Neuronal stem cell (in vitro differentiated cells): Measurements from ENCODE around the gene JAG2.

Experiments
- DNase-seq: peaks from one replicate; pipeline ENCODE4 v3.0.0-alpha.2; 2013; ENCODE audit warnings: low spot score
- H2AFZ ChIP-seq: one replicate; pipeline ENCODE4 v1.6.1; 2013; ENCODE audit warnings: mild to moderate bottlenecking, low read length, inconsistent platforms
- H2AK5ac ChIP-seq: 2 replicates; pipeline ENCODE4 v1.6.1; 2013; ENCODE audit warnings: low read depth, mild to moderate bottlenecking, inconsistent platforms, low read length, moderate library complexity, mixed read lengths
- H2BK120ac ChIP-seq: 2 replicates; pipeline ENCODE4 v1.6.1; 2013; ENCODE audit warnings: low read depth, mild to moderate bottlenecking, inconsistent platforms, low read length, moderate library complexity, mixed read lengths
- H2BK12ac ChIP-seq: one replicate; pipeline ENCODE4 v1.6.1; 2013; ENCODE audit warnings: low read length, inconsistent platforms
- H2BK15ac ChIP-seq: 2 replicates; pipeline ENCODE4 v1.6.1; 2013; ENCODE audit warnings: mild to moderate bottlenecking, low read length, inconsistent platforms, mixed read lengths
- H2BK5ac ChIP-seq: one replicate; pipeline ENCODE4 v1.6.1; 2013; ENCODE audit warnings: inconsistent platforms, mild to moderate bottlenecking, low read length, moderate library complexity
- H3K14ac ChIP-seq: one replicate; pipeline ENCODE4 v1.6.1; 2013; ENCODE audit warnings: low read length, inconsistent platforms
- H3K18ac ChIP-seq: 2 replicates; pipeline ENCODE4 v1.6.1; 2013; ENCODE audit warnings: low read length, inconsistent platforms
- H3K23ac ChIP-seq: 2 replicates; pipeline ENCODE4 v1.6.1; 2013; ENCODE audit warnings: low read depth, mild to moderate bottlenecking, mixed read lengths, low read length, inconsistent platforms; ENCODE audit not compliant: poor library complexity
- H3K27ac ChIP-seq: replicated peaks from 3 replicates; pipeline ENCODE4 v1.5.1; 2013; ENCODE audit warnings: low read length, inconsistent platforms
- H3K27me3 ChIP-seq, 3 experiments: 2 replicates each; pipeline ENCODE4 v1.6.1; 2013; ENCODE audit warnings: low read length in 3 of 3, mild to moderate bottlenecking in 2 of 3, inconsistent platforms in 1 of 3, low read depth in 1 of 3, mixed read lengths in 1 of 3, moderate library complexity in 1 of 3; ENCODE audit not compliant: control insufficient read depth in 3 of 3, insufficient read depth in 3 of 3
- H3K36me3 ChIP-seq, 2 donors: replicated peaks in 1 of 2; 2 replicates each; pipeline ENCODE4 v1.6.1; 2013; ENCODE audit warnings: low read length in 2 of 2; ENCODE audit not compliant: control insufficient read depth in 2 of 2, insufficient read depth in 2 of 2
- H3K4ac ChIP-seq: 2 replicates; pipeline ENCODE4 v1.6.1; 2013; ENCODE audit warnings: inconsistent platforms, mild to moderate bottlenecking, low read length, moderate library complexity
- H3K4me1 ChIP-seq, 2 donors: 1 replicate in 1 of 2; 2 replicates in 1 of 2; pipeline ENCODE4 v1.6.1; 2013; ENCODE audit warnings: low read length in 2 of 2, low read depth in 1 of 2; ENCODE audit not compliant: control insufficient read depth in 2 of 2, insufficient read depth in 1 of 2
- H3K4me2 ChIP-seq: one replicate; pipeline ENCODE4 v1.6.1; 2013; ENCODE audit warnings: mild to moderate bottlenecking, low read length, inconsistent platforms; ENCODE audit not compliant: insufficient read depth, poor library complexity, severe bottlenecking
- H3K4me3 ChIP-seq, 2 donors: 2 replicates each; pipeline ENCODE4 v1.5.1; 2013; ENCODE audit warnings: low read length in 2 of 2, mild to moderate bottlenecking in 2 of 2, inconsistent platforms in 1 of 2, moderate library complexity in 1 of 2
- H3K79me1 ChIP-seq: one replicate; pipeline ENCODE4 v1.6.1; 2013; ENCODE audit warnings: low read depth, mild to moderate bottlenecking, inconsistent platforms, low read length, moderate library complexity
- H3K9ac ChIP-seq: one replicate; pipeline ENCODE4 v1.6.1; 2013; ENCODE audit warnings: mild to moderate bottlenecking, low read depth, low read length, inconsistent platforms; ENCODE audit not compliant: poor library complexity
- H3K9me3 ChIP-seq, 2 donors: replicated peaks in 1 of 2; 2 replicates each; pipeline versions ENCODE3 to v1.6.1; 2013; ENCODE audit warnings: low read length in 2 of 2, mild to moderate bottlenecking in 2 of 2, inconsistent platforms in 1 of 2, low read depth in 1 of 2, mixed read lengths in 1 of 2, moderate library complexity in 1 of 2; ENCODE audit not compliant: control insufficient read depth in 2 of 2, insufficient read depth in 1 of 2
- H4K8ac ChIP-seq: one replicate; pipeline ENCODE4 v1.6.1; 2013; ENCODE audit warnings: low read depth, mild to moderate bottlenecking, inconsistent platforms, low read length, moderate library complexity
- H4K91ac ChIP-seq: one replicate; pipeline ENCODE4 v1.6.1; 2013; ENCODE audit warnings: low read length, low read depth, mild to moderate bottlenecking, inconsistent platforms; ENCODE audit not compliant: poor library complexity
- WGBS, 2 donors: extraction: QIAGEN DNeasy Blood & Tissue Kit; methylation state at CpG; one replicate each; pipeline ENCODE4 v1.1.7; 2013; ENCODE audit warnings: missing lambda C conversion rate in 2 of 2, mixed read lengths in 1 of 2; ENCODE audit not compliant: insufficient read length in 2 of 2, insufficient replicate concordance in 1 of 2; ENCODE audit errors: extremely low coverage in 2 of 2; 5-methylcytosine and 5-hydroxymethylcytosine counted together

The JAG2 gene

GRCh38 chr14:105200641-105201040 lies 32.1 kb upstream of the JAG2 start:
- peaks cover 0 to 2% (median 0%) of the 10 kb centered on the region in 3 experiments for H3K27me3 ChIP-seq
- DNase-seq: no peak

DNA sequence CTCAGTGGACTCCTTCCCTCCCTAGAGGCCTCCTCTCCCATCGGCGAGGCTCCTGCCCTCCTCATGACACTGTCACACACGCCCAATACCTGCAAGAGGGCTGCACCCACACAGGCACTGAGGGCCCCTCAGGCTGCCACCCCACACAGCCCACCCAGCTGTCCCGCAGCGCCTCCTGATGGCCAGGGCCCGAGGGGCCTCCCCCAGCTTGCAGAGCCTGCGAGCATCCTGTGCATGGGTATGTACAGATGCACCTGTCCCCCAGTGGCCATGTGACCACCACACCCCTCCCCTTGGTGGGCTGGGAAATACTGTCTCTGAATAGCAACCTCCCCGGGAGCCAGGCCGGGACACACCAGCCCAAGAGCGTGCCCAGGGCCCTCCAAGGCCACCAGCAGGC lies 31.5 kb upstream of the JAG2 start:
- peaks cover 29 to 47% of the 10 kb centered on the region in 2 donors for H3K4me1 ChIP-seq
- no peak for DNase-seq
- no CpG with 5 or more reads among the region's 10 CpGs for WGBS, 2 donors

More at GRCh38 chr14:105200641-105201040, 32.1 kb upstream of the JAG2 start:
- Histone ChIP-seq H2AK5ac (peak overlapping the region; percentile 98), H3K4me1 (peaks cover 25 to 41% of the 10 kb centered on the region in 2 donors), H2BK12ac (peak overlapping the region; percentile 75), H4K8ac (no peak overlapping the region), H3K23ac (peak overlapping the region; percentile 25), H2BK5ac (peak overlapping the region; percentile 61), H3K18ac (peak overlapping the region; percentile 80), H2BK120ac (no peak overlapping the region), H3K4ac (peak overlapping the region; percentile 80), H3K14ac (peak overlapping the region; percentile 85), H3K36me3 (no peaks in the 10 kb centered on the region), H3K27ac (no peak overlapping the region), H2BK15ac (peak overlapping the region; percentile 78), H4K91ac (peak overlapping the region; percentile 42), H3K9me3 (peaks cover 0 to 2% of the 10 kb centered on the region in 2 donors), H2AFZ (no peak overlapping the region), H3K4me3 (no peak overlapping the region), H3K4me2 (no peak overlapping the region), H3K9ac (peak overlapping the region; percentile 12), H3K79me1 (peaks cover 1% of the 10 kb centered on the region)
- WGBS, 2 donors: no CpG with 5 or more reads among the region's 16 CpGs

DNA sequence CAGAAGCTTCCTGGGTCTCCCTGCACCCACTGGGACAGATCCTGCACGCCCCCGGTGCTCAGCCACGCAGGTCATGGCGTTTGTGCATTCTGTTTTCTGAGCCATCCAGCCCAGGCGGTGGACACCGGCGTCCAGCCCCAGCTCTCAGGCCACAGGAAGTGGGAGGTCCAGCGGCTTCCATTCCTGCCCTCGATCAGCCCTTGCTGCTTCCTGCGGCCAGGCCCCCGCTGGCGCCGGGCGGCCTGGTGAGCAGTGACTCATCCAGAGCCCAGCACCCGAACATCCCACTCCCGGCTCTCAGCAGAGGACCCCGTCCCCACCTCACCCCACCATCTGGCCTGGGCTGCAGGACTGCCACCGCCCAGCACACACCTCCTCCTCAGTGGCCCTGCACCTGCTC lies 30.5 kb upstream of the JAG2 start:
- no CpG with 5 or more reads among the region's 18 CpGs for WGBS, 2 donors
- peak overlapping the region; percentile 57 for H3K23ac ChIP-seq

More for the DNA sequence above, 31.5 kb upstream of the JAG2 start:
- Histone ChIP-seq H3K27ac (no peak overlapping the region), H3K27me3 (peaks cover 0 to 2% (median 0%) of the 10 kb centered on the region in 3 experiments), H4K91ac (no peak overlapping the region), H3K4ac (no peak overlapping the region), H2BK5ac (peak overlapping the region; percentile 8), H3K9ac (no peak overlapping the region), H3K23ac (peak overlapping the region; percentile 57), H3K4me3 (no peak overlapping the region), H3K18ac (peak overlapping the region; percentile 78), H2BK15ac (peak overlapping the region; percentile 76), H3K4me2 (no peak overlapping the region), H3K36me3 (no peaks in the 10 kb centered on the region), H2BK12ac (no peak overlapping the region), H3K79me1 (peaks cover 1% of the 10 kb centered on the region), H4K8ac (no peak overlapping the region), H2AFZ (no peak overlapping the region), H2AK5ac (peak overlapping the region; percentile 97), H2BK120ac (no peak overlapping the region), H3K9me3 (peaks cover 0 to 2% of the 10 kb centered on the region in 2 donors), H3K14ac (peak overlapping the region; percentile 60)

GRCh38 chr14:105198588-105198987 lies 30.0 kb upstream of the JAG2 start:
- H3K79me1 ChIP-seq: peaks cover 1% of the 10 kb centered on the region
- no peak overlapping the region for H3K4ac ChIP-seq
- no peak for DNase-seq
- H3K23ac ChIP-seq: no peak overlapping the region
- H3K27me3 ChIP-seq: peaks cover 0 to 4% (median 0%) of the 10 kb centered on the region in 3 experiments
- no peak overlapping the region for H2AFZ ChIP-seq
- H3K27ac ChIP-seq: no peak overlapping the region
- peak overlapping the region; percentile 64 for H4K91ac ChIP-seq
- H3K4me3 ChIP-seq: no peak overlapping the region
- H3K4me1 ChIP-seq: peaks cover 30 to 55% of the 10 kb centered on the region in 2 donors
- peak overlapping the region; percentile 92 for H2AK5ac ChIP-seq
- H3K36me3 ChIP-seq: no peaks in the 10 kb centered on the region
- no peak overlapping the region for H4K8ac ChIP-seq
- H2BK5ac ChIP-seq: peak overlapping the region; percentile 8
- H3K4me2 ChIP-seq: no peak overlapping the region
- WGBS, 2 donors: no CpG with 5 or more reads among the region's 4 CpGs
- H3K9ac ChIP-seq: no peak overlapping the region
- H3K14ac ChIP-seq: peak overlapping the region; percentile 25
- no peaks in the 10 kb centered on the region for H3K9me3 ChIP-seq
- H3K18ac ChIP-seq: peak overlapping the region; percentile 77
- peak overlapping the region; percentile 3 for H2BK15ac ChIP-seq
- no peak overlapping the region for H2BK120ac ChIP-seq
- peak overlapping the region; percentile 76 for H2BK12ac ChIP-seq

More for the DNA sequence above, 30.5 kb upstream of the JAG2 start:
- H3K9me3 ChIP-seq: no peaks in the 10 kb centered on the region
- H2BK5ac ChIP-seq: peak overlapping the region; percentile 8
- peak overlapping the region; percentile 38 for H2BK120ac ChIP-seq
- H2BK12ac ChIP-seq: peak overlapping the region; percentile 63
- H3K4me3 ChIP-seq: no peak overlapping the region
- no peak for DNase-seq
- no peak overlapping the region for H3K4me2 ChIP-seq
- peak overlapping the region; percentile 59 for H3K4ac ChIP-seq
- H3K36me3 ChIP-seq: no peaks in the 10 kb centered on the region
- no peak overlapping the region for H2AFZ ChIP-seq
- H4K8ac ChIP-seq: no peak overlapping the region
- peaks cover 0 to 4% (median 0%) of the 10 kb centered on the region in 3 experiments for H3K27me3 ChIP-seq
- H3K27ac ChIP-seq: no peak overlapping the region
- no peak overlapping the region for H3K14ac ChIP-seq
- no peak overlapping the region for H4K91ac ChIP-seq
- peak overlapping the region; percentile 97 for H2AK5ac ChIP-seq
- H3K18ac ChIP-seq: peak overlapping the region; percentile 88
- H3K9ac ChIP-seq: peak overlapping the region; percentile 50
- H2BK15ac ChIP-seq: peak overlapping the region; percentile 76
- peaks cover 29 to 50% of the 10 kb centered on the region in 2 donors for H3K4me1 ChIP-seq
- peaks cover 1% of the 10 kb centered on the region for H3K79me1 ChIP-seq
